MM.1S (cell line): ENCODE measurements around the gene ADSS1.

Experiments used
- DNase-seq: peaks from one replicate; pipeline ENCODE4 v3.0.0-alpha.2; 2015
- H2AFZ ChIP-seq: fragments of 300-600 bp; sonication (generic); 2 replicates; pipeline ENCODE4 v1.6.0; 2016; ENCODE audit warnings: antibody characterized with exemption, low read length
- H3F3A ChIP-seq: fragments of 300-600 bp; sonication (generic); 2 replicates; pipeline ENCODE4 v1.6.1; 2016; ENCODE audit warnings: mild to moderate bottlenecking, antibody characterized with exemption, low read length, moderate library complexity, mixed read lengths; ENCODE audit not compliant: insufficient read depth
- H3K27ac ChIP-seq: fragments of 300-600 bp; sonication (generic); 2 replicates; pipeline ENCODE4 v1.5.1; 2016; ENCODE audit warnings: mild to moderate bottlenecking, low read length
- H3K27me3 ChIP-seq: fragments of 300-600 bp; sonication (generic); replicated peaks from 2 replicates; pipeline ENCODE4 v1.6.0; 2016; ENCODE audit warnings: low read length; ENCODE audit not compliant: insufficient read depth
- H3K36me3 ChIP-seq: fragments of 300-600 bp; sonication (generic); replicated peaks from 2 replicates; pipeline ENCODE4 v1.6.1; 2016; ENCODE audit warnings: mild to moderate bottlenecking, low read length, mixed read lengths; ENCODE audit not compliant: insufficient read depth
- H3K4me1 ChIP-seq: fragments of 300-600 bp; sonication (generic); 2 replicates; pipeline ENCODE4 v1.6.1; 2016; ENCODE audit warnings: low read length, mixed read lengths
- H3K4me2 ChIP-seq: fragments of 300-600 bp; sonication (generic); 2 replicates; pipeline ENCODE4 v1.6.0; 2016; ENCODE audit warnings: low read depth, low read length
- H3K4me3 ChIP-seq: fragments of 300-600 bp; sonication (generic); 2 replicates; pipeline ENCODE4 v1.5.1; 2016; ENCODE audit warnings: low read length, mixed read lengths
- H3K79me2 ChIP-seq: fragments of 300-600 bp; sonication (generic); 2 replicates; pipeline ENCODE4 v1.6.1; 2016; ENCODE audit warnings: mixed run types, low read length, mixed read lengths
- H3K9ac ChIP-seq: fragments of 300-600 bp; sonication (generic); 2 replicates; pipeline ENCODE4 v1.6.1; 2016; ENCODE audit warnings: low read length, mixed read lengths
- H3K9me2 ChIP-seq: fragments of 300-600 bp; sonication (generic); replicated peaks from 2 replicates; pipeline ENCODE4 v1.6.1; 2016; ENCODE audit warnings: mild to moderate bottlenecking, low read length, mixed read lengths; ENCODE audit not compliant: insufficient read depth
- H3K9me3 ChIP-seq: fragments of 300-600 bp; sonication (generic); replicated peaks from 2 replicates; pipeline ENCODE4 v1.6.1; 2016; ENCODE audit warnings: mild to moderate bottlenecking, low read length, mixed read lengths; ENCODE audit not compliant: insufficient read depth
- H4K20me1 ChIP-seq: fragments of 300-600 bp; sonication (generic); 2 replicates; pipeline ENCODE4 v1.6.1; 2016; ENCODE audit warnings: mild to moderate bottlenecking, low read length, moderate library complexity, mixed read lengths; ENCODE audit not compliant: insufficient read depth
- EZH2 ChIP-seq: fragments of 300-600 bp; sonication (generic); optimal IDR thresholded peaks from 2 replicates; pipeline ENCODE3; 2017; ENCODE audit warnings: low read depth, mild to moderate bottlenecking, antibody characterized with exemption, low read length, mixed read lengths
- EZH2phosphoT487 ChIP-seq: fragments of 300-600 bp; sonication (generic); IDR thresholded peaks from 2 replicates; pipeline ENCODE4 v1.6.1; 2018; ENCODE audit warnings: antibody characterized with exemption, low read length
- TF ChIP-seq, protein P1 (sequence below): fragments of 300-600 bp; sonication (generic); IDR thresholded peaks from 2 replicates; pipeline ENCODE4 v1.5.1; 2016; ENCODE audit warnings: antibody characterized with exemption, low read length, mixed read lengths

ADSS1 gene

DNA sequence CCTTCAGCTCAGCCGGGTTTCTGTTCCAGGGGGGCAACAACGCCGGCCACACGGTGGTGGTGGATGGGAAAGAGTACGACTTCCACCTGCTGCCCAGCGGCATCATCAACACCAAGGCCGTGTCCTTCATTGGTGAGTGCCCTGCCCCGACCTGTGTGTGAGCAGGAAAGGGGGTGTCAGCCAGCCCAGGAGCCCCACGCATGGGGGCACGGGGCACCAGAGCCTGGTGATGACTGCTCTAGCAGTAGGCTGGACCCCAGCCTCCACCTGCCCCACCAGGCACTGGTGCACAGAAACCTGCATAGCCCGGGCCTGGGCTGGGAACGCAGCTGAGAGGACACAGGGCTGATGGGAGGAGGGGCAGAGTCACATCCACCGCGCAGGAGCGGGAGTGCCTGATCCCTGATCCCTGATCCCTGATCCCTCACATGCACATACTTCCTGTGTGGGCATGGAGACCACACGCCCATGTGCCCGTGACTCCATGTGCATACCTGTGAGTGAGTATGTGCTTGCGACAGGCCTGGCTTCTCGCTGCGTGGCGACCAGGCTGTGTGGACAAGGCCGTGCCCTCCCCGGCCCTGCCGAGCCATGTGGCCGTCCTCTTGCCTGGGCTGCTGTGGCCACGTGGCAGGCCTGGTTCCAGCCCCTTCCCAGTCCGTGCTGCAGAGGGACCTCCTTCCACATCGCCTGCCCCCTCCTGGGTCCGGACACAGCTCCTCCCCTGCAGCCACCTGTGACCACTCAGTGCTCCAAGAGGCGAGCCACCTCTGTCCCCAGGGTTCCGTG, 11.2 kb downstream of the ADSS1 start:
- Histone ChIP-seq H3K27me3 (peaks cover 26% of the 10 kb centered on the region), H4K20me1 (no peaks in the 10 kb centered on the region), H3K4me1 (no peaks in the 10 kb centered on the region), H3K9me2 (no peaks in the 10 kb centered on the region), H2AFZ (no peak overlapping the region), H3K27ac (no peak overlapping the region), H3F3A (no peaks in the 10 kb centered on the region), H3K9ac (no peak overlapping the region), H3K4me3 (no peak overlapping the region), H3K36me3 (no peaks in the 10 kb centered on the region), H3K9me3 (no peaks in the 10 kb centered on the region), H3K79me2 (no peaks in the 10 kb centered on the region), H3K4me2 (no peak overlapping the region)
- DNase-seq: no peak
- no peak for TF ChIP-seq EZH2phosphoT487
- no peak for TF ChIP-seq EZH2
- TF ChIP-seq, protein P1, sequence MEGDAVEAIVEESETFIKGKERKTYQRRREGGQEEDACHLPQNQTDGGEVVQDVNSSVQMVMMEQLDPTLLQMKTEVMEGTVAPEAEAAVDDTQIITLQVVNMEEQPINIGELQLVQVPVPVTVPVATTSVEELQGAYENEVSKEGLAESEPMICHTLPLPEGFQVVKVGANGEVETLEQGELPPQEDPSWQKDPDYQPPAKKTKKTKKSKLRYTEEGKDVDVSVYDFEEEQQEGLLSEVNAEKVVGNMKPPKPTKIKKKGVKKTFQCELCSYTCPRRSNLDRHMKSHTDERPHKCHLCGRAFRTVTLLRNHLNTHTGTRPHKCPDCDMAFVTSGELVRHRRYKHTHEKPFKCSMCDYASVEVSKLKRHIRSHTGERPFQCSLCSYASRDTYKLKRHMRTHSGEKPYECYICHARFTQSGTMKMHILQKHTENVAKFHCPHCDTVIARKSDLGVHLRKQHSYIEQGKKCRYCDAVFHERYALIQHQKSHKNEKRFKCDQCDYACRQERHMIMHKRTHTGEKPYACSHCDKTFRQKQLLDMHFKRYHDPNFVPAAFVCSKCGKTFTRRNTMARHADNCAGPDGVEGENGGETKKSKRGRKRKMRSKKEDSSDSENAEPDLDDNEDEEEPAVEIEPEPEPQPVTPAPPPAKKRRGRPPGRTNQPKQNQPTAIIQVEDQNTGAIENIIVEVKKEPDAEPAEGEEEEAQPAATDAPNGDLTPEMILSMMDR: no peak

DNA sequence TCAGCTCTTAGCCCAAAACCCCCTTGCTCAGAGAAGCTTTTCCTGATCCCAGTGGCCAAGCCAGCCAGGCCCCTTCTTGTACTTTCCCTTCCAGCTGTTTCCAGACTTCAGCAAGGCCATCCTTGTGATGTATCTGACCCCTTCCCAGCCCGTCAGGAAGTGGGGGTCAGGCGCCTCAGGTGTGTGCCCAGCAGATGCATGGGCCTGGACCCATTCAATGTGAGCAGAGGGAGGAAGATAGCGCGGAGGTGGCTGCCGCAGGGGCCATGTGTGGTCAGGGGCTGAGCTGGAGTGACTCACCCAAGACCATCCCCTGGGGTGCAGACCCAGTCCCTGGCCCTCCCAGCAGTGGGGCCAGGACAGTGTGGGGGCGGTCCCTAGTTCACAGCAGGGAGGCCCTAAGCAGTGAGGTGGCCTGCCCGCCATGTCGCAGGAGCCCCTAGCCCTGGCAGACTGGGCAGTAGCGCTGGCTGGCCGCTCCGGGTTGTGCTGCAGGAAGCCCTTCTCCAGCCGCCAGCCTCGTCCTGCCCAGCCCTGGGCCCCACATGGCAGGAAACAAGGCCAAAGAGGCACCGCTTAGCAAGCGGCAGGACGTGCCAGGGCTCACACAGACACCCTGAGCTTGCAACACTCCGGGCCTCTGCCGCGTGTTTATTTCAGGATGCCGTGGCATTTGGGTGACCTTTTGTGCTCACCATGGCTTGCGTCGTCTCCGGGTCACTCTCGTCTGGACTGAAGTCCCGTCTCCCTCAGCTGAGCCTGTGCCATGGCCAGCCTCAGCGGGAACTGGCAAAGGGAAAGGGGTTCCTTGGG, 12.0 kb downstream of the ADSS1 start:
- no peak for TF ChIP-seq EZH2phosphoT487
- TF ChIP-seq, protein P1: no peak
- no peak for TF ChIP-seq EZH2
- peaks cover 34% of the 10 kb centered on the region for H3K27me3 ChIP-seq
- no peak overlapping the region for H3K4me3 ChIP-seq
- H3K36me3 ChIP-seq: no peaks in the 10 kb centered on the region
- no peak overlapping the region for H3K9ac ChIP-seq
- H3F3A ChIP-seq: no peaks in the 10 kb centered on the region
- no peaks in the 10 kb centered on the region for H3K79me2 ChIP-seq
- no peak for DNase-seq
- H3K27ac ChIP-seq: no peak overlapping the region
- no peaks in the 10 kb centered on the region for H3K9me2 ChIP-seq
- no peak overlapping the region for H2AFZ ChIP-seq
- no peak overlapping the region for H3K4me2 ChIP-seq
- H3K4me1 ChIP-seq: no peaks in the 10 kb centered on the region
- H3K9me3 ChIP-seq: no peaks in the 10 kb centered on the region
- no peaks in the 10 kb centered on the region for H4K20me1 ChIP-seq

DNA sequence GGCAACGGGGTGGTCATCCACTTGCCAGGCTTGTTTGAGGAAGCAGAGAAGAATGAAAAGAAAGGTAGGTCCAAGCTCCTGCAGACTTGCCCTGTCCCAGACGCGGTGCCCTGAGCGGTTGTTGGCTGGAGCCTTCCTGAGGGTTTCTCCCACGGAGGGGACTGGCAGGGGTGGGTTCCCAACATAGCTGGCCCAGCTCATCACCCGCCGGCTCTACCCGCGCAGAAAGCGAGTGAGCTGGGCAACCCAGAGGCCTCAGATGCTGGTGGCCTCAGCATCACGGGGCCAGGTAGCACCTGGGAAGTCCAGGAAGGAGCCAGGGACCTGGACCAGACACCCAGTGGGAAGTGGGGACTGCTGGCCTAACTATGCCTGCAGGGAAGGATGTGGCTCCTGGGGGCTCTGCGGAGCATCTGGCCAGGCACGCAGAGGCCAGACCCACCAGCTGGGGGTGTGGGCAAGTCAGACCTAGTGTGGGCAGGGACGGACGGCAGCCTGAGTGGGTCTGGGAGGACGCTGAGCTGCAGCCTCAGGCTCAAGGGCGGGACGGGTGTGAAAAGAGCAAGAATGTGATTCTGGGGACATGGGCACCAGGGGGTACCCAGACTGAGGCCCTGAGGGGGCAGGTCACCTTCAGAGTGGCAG, 14.5 kb downstream of the ADSS1 start:
- H3K9me2 ChIP-seq: no peaks in the 10 kb centered on the region
- no peak overlapping the region for H3K4me2 ChIP-seq
- H3K27ac ChIP-seq: no peak overlapping the region
- no peaks in the 10 kb centered on the region for H3K9me3 ChIP-seq
- no peaks in the 10 kb centered on the region for H3F3A ChIP-seq
- H3K36me3 ChIP-seq: no peaks in the 10 kb centered on the region
- no peaks in the 10 kb centered on the region for H3K79me2 ChIP-seq
- no peak overlapping the region for H2AFZ ChIP-seq
- H4K20me1 ChIP-seq: no peaks in the 10 kb centered on the region
- no peak for TF ChIP-seq EZH2
- no peak for TF ChIP-seq EZH2phosphoT487
- TF ChIP-seq, protein P1: no peak
- no peak overlapping the region for H3K4me3 ChIP-seq
- no peak overlapping the region for H3K9ac ChIP-seq
- H3K4me1 ChIP-seq: no peaks in the 10 kb centered on the region
- DNase-seq: no peak
- H3K27me3 ChIP-seq: peaks cover 59% of the 10 kb centered on the region
